ENCODE results near the gene ZNF710. TPM values are rescaled to one million over a fixed set of nuclear protein-coding genes. Genes with fewer than 3 reads are reported as not detected.

The ZNF710 gene
- total and polyA plus RNA-seq, 2 of the 13 experiments (the other 11 are each of a cell fraction or from before 2014, with no cell fraction given): 4.7 to 20.6 TPM

- TF ChIP-seq ZXDC (CRISPR knock-in tag; IDR thresholded peaks at IDR 0.05) (no peak), PAF1 (CRISPR knock-in tag; IDR thresholded peaks at IDR 0.05) (no peak), HIC2 (CRISPR knock-in tag; IDR thresholded peaks at IDR 0.05; ENCODE audit: low read depth) (no peak), TP53 (CRISPR knock-in tag; conservative IDR thresholded peaks at IDR 0.05) (no peak), ZBTB1 (CRISPR knock-in tag; IDR thresholded peaks at IDR 0.05; ENCODE audit: borderline replicate concordance) (no peak), ZMYM3 (CRISPR knock-in tag; IDR thresholded peaks at IDR 0.05) (no peak), SIX1 (CRISPR knock-in tag; IDR thresholded peaks at IDR 0.05; ENCODE audit: borderline replicate concordance) (no peak), CBFB (CRISPR knock-in tag; IDR thresholded peaks at IDR 0.05) (no peak), TBX2 (CRISPR knock-in tag; IDR thresholded peaks at IDR 0.05; ENCODE audit: borderline replicate concordance) (0 out of 2 replicates have a peak, but pooled peaks have one; percentile 17), TEAD3 (CRISPR knock-in tag; optimal IDR thresholded peaks at IDR 0.05; ENCODE audit: borderline replicate concordance) (no peak), ZNF33B (CRISPR knock-in tag; IDR thresholded peaks at IDR 0.05) (peak; percentile 69; the same call in 1 of the 2 replicates), DBP (CRISPR knock-in tag; IDR thresholded peaks at IDR 0.05; ENCODE audit: not compliant biosample characterization) (no peak), MLXIP (CRISPR knock-in tag; IDR thresholded peaks at IDR 0.05; ENCODE audit: borderline replicate concordance) (no peak), IKZF4 (CRISPR knock-in tag; IDR thresholded peaks at IDR 0.05; ENCODE audit: borderline replicate concordance, low read depth, not compliant biosample characterization) (no peak), SUZ12 (IDR thresholded peaks at IDR 0.05; ENCODE audit: low read depth, low read length) (no peak), ARID5B (CRISPR knock-in tag; IDR thresholded peaks at IDR 0.05) (0 out of 2 replicates have a peak, but pooled peaks have one; percentile 20)
Observed at GRCh38 chr15:90101130-90101968, 100.2 kb downstream of the ZNF710 start (continued).

All from HepG2 (cell line).